H1 (cell line): ENCODE data around the gene APEH. TPM values are rescaled to one million over a fixed set of nuclear protein-coding genes. Genes with fewer than 3 reads are reported as not detected.

Source experiments
- CTCF ChIA-PET: fragments of 300-600 bp; sonication (Branson Sonifier 250); formaldehyde crosslinking; loops from one replicate; lab custom pipeline; 2021; ENCODE audit not compliant: partially characterized antibody; lab: Charles Lee
- POLR2A ChIA-PET: fragments of 300-600 bp; sonication (Branson Sonifier 250); formaldehyde crosslinking; loops from one replicate; lab custom pipeline; 2021; ENCODE audit warnings: inconsistent platforms; ENCODE audit not compliant: partially characterized antibody; lab: Charles Lee
- DNase-seq, 2 experiments: peaks; one replicate each; pipeline versions ENCODE4 v3.0.0 to v3.0.0-alpha.2; 2010 to 2022; ENCODE audit warnings: low spot score in 2 of 2, low read depth in 1 of 2, mixed read lengths in 1 of 2
- FAIRE-seq: peaks from 2 replicates; lab custom pipeline; 2011; peaks lifted over from hg19 to GRCh38; lab: Jason Lieb, UNC
- H2AFZ ChIP-seq: 2 replicates; pipeline ENCODE4 v1.8.1; 2012; ENCODE audit warnings: low read length, inconsistent platforms
- H2AK5ac ChIP-seq: 2 replicates; pipeline ENCODE4 v1.6.1; 2013; ENCODE audit warnings: low read depth, low read length
- H2BK120ac ChIP-seq: replicated peaks from 2 replicates; pipeline ENCODE3; 2013; ENCODE audit warnings: low read depth, low read length, inconsistent platforms
- H2BK12ac ChIP-seq: 2 replicates; pipeline ENCODE4 v1.6.1; 2013; ENCODE audit warnings: low read depth, low read length
- H2BK15ac ChIP-seq: 2 replicates; pipeline ENCODE4 v1.6.1; 2013; ENCODE audit warnings: low read length
- H2BK20ac ChIP-seq: 2 replicates; pipeline ENCODE4 v1.6.1; 2013; ENCODE audit warnings: low read length
- H2BK5ac ChIP-seq: 2 replicates; pipeline ENCODE4 v1.6.1; 2013; ENCODE audit warnings: low read depth, low read length
- H3K14ac ChIP-seq: 2 replicates; pipeline ENCODE4 v1.6.1; 2013; ENCODE audit warnings: inconsistent platforms; ENCODE audit not compliant: insufficient read length
- H3K18ac ChIP-seq: 2 replicates; pipeline ENCODE4 v1.6.1; 2013; ENCODE audit warnings: low read length; ENCODE audit errors: extremely low read depth
- H3K23ac ChIP-seq: 2 replicates; pipeline ENCODE4 v1.6.1; 2013; ENCODE audit warnings: inconsistent platforms; ENCODE audit not compliant: insufficient read length
- H3K23me2 ChIP-seq: 2 replicates; pipeline ENCODE4 v1.6.1; 2013; ENCODE audit warnings: low read depth, low read length
- H3K27ac ChIP-seq: 2 replicates; pipeline ENCODE4 v1.6.1; 2011; ENCODE audit warnings: low read depth, low read length, inconsistent platforms
- H3K27me3 ChIP-seq, 4 experiments: replicated peaks in 1 of 4; 1 replicate in 1 of 4; 2 replicates in 3 of 4; pipeline versions ENCODE4 v1.6.1 to v1.8.1; 2011 to 2013; ENCODE audit warnings: low read length in 3 of 4, mild to moderate bottlenecking in 3 of 4, inconsistent platforms in 2 of 4, mixed read lengths in 2 of 4, moderate library complexity in 1 of 4; ENCODE audit not compliant: control insufficient read depth in 3 of 4, insufficient read depth in 3 of 4; ENCODE audit errors: extremely low read depth in 1 of 4
- H3K36me3 ChIP-seq, 4 experiments: 2 replicates each; pipeline versions ENCODE4 v1.6.1 to v1.8.1; 2011 to 2013; ENCODE audit warnings: mild to moderate bottlenecking in 4 of 4, low read length in 3 of 4, moderate library complexity in 2 of 4, control low read depth in 1 of 4, inconsistent platforms in 1 of 4; ENCODE audit not compliant: insufficient read depth in 4 of 4, control insufficient read depth in 2 of 4
- H3K4ac ChIP-seq: replicated peaks from 2 replicates; pipeline ENCODE3; 2013; ENCODE audit warnings: low read length, low read depth, mixed read lengths, inconsistent platforms; ENCODE audit not compliant: insufficient read length
- H3K4me1 ChIP-seq, 4 experiments: replicated peaks in 1 of 4; 1 replicate in 1 of 4; 2 replicates in 3 of 4; pipeline versions ENCODE4 v1.6.1 to v1.8.1; 2011 to 2013; ENCODE audit warnings: low read length in 3 of 4, inconsistent platforms in 2 of 4, mixed read lengths in 1 of 4; ENCODE audit not compliant: insufficient read depth in 4 of 4, control insufficient read depth in 3 of 4
- H3K4me2 ChIP-seq, 2 experiments: 2 replicates each; pipeline versions ENCODE4 v1.6.1 to v1.8.1; 2011 to 2013; ENCODE audit warnings: low read depth in 2 of 2, low read length in 2 of 2, control low read depth in 1 of 2, inconsistent platforms in 1 of 2, mild to moderate bottlenecking in 1 of 2; ENCODE audit not compliant: insufficient read depth in 1 of 2
- H3K4me3 ChIP-seq, 4 experiments: fragments of 200-600, 300-600 bp in 1 of 4; sonication (generic), shearing (Covaris generic), sonication (Bioruptor Twin) in 1 of 4; 2 replicates each; pipeline versions ENCODE4 v1.5.1 to v1.8.1; 2011 to 2016; ENCODE audit warnings: low read length in 4 of 4, low read depth in 3 of 4, control low read depth in 2 of 4, inconsistent platforms in 2 of 4, mild to moderate bottlenecking in 2 of 4, mixed read lengths in 1 of 4, moderate library complexity in 1 of 4; ENCODE audit not compliant: insufficient read depth in 2 of 4; ENCODE audit errors: extremely low read depth in 1 of 4
- H3K56ac ChIP-seq: replicated peaks from 2 replicates; pipeline ENCODE3; 2013; ENCODE audit warnings: low read depth, mild to moderate bottlenecking, mixed read lengths, low read length, inconsistent platforms; ENCODE audit not compliant: insufficient read length
- H3K79me1 ChIP-seq: 2 replicates; pipeline ENCODE4 v1.6.1; 2013; ENCODE audit warnings: low read depth, low read length, control low read depth
- H3K79me2 ChIP-seq, 2 experiments: 2 replicates each; pipeline versions ENCODE4 v1.6.1 to v1.8.1; 2012 to 2013; ENCODE audit warnings: low read length in 2 of 2, mild to moderate bottlenecking in 2 of 2, inconsistent platforms in 1 of 2; ENCODE audit not compliant: insufficient read depth in 2 of 2, control insufficient read depth in 1 of 2
- H3K9ac ChIP-seq, 4 experiments: replicated peaks in 1 of 4; 1 replicate in 1 of 4; 2 replicates in 3 of 4; pipeline versions ENCODE4 v1.6.1 to v1.8.1; 2011 to 2013; ENCODE audit warnings: low read depth in 3 of 4, low read length in 3 of 4, control low read depth in 2 of 4, mild to moderate bottlenecking in 2 of 4, moderate library complexity in 2 of 4, inconsistent platforms in 1 of 4; ENCODE audit errors: extremely low read depth in 1 of 4
- H3K9me3 ChIP-seq, 2 experiments: 2 replicates each; pipeline versions ENCODE4 v1.6.1 to v1.8.1; 2012 to 2013; ENCODE audit warnings: mild to moderate bottlenecking in 2 of 2, moderate library complexity in 2 of 2, control low read depth in 1 of 2, inconsistent platforms in 1 of 2, low read depth in 1 of 2, low read length in 1 of 2, mixed read lengths in 1 of 2; ENCODE audit not compliant: insufficient read depth in 2 of 2
- H4K20me1 ChIP-seq, 2 experiments: replicated peaks in 1 of 2; 2 replicates each; pipeline versions ENCODE3 to v1.8.1; 2011 to 2013; ENCODE audit warnings: inconsistent platforms in 2 of 2, low read length in 2 of 2, mild to moderate bottlenecking in 1 of 2; ENCODE audit not compliant: insufficient read depth in 2 of 2, control insufficient read depth in 1 of 2
- H4K5ac ChIP-seq: 2 replicates; pipeline ENCODE4 v1.6.1; 2013; ENCODE audit warnings: low read length, low read depth, mixed read lengths, inconsistent platforms; ENCODE audit not compliant: insufficient read length
- H4K8ac ChIP-seq: 2 replicates; pipeline ENCODE4 v1.8.0; 2013; ENCODE audit warnings: mild to moderate bottlenecking, moderate library complexity, low read length, inconsistent platforms; ENCODE audit not compliant: insufficient read depth; ENCODE audit errors: extremely low read depth
- H4K91ac ChIP-seq: replicated peaks from 2 replicates; pipeline ENCODE3; 2013; ENCODE audit warnings: low read length, mixed read lengths, inconsistent platforms; ENCODE audit not compliant: insufficient read length
- CHD1 ChIP-seq: IDR thresholded peaks from 2 replicates; pipeline ENCODE4 v1.6.1; 2012; ENCODE audit warnings: low read depth, low read length, improper control_type of control experiment
- EP300 ChIP-seq, 2 experiments: IDR thresholded peaks; 1 replicate in 1 of 2; 2 replicates in 1 of 2; pipeline ENCODE4 v1.6.1; 2011 to 2012; ENCODE audit warnings: low read depth in 2 of 2, low read length in 2 of 2, mild to moderate bottlenecking in 2 of 2, borderline replicate concordance in 1 of 2, inconsistent platforms in 1 of 2, moderate library complexity in 1 of 2
- FOSL1 ChIP-seq: IDR thresholded peaks from 2 replicates; pipeline ENCODE4 v1.6.1; 2011; ENCODE audit warnings: mild to moderate bottlenecking, low read depth, low read length, moderate library complexity; ENCODE audit not compliant: insufficient read depth
- GABPA ChIP-seq: IDR thresholded peaks from 2 replicates; pipeline ENCODE4 v1.6.1; 2011; ENCODE audit warnings: mild to moderate bottlenecking, low read length, moderate library complexity, borderline replicate concordance; ENCODE audit not compliant: insufficient read depth
- NANOG ChIP-seq: IDR thresholded peaks from 2 replicates; pipeline ENCODE4 v1.6.1; 2011; ENCODE audit warnings: low read length, low read depth, mild to moderate bottlenecking, inconsistent platforms; ENCODE audit not compliant: insufficient read depth, poor library complexity, severe bottlenecking
- RBBP5 ChIP-seq: IDR thresholded peaks from 2 replicates; pipeline ENCODE4 v1.7.1; 2012; ENCODE audit warnings: low read depth, mild to moderate bottlenecking, inconsistent platforms, low read length, moderate library complexity, borderline replicate concordance
- RNF2 ChIP-seq: fragments of 200-900, 300-1000 bp; sonication (generic); IDR thresholded peaks from 2 replicates; pipeline ENCODE4 v1.7.1; 2016; ENCODE audit warnings: borderline replicate concordance, low read depth, mild to moderate bottlenecking, antibody characterized with exemption, low read length; ENCODE audit not compliant: poor library complexity, severe bottlenecking; ENCODE audit errors: missing control alignments
- WGBS, 2 experiments: shearing (Covaris generic) in 1 of 2; methylation state at CpG; one replicate each; pipeline versions ENCODE4 v1.1.6 to v1.1.7; 2013 to 2015; ENCODE audit warnings: low lambda C conversion rate in 2 of 2, mixed read lengths in 2 of 2, inconsistent platforms in 1 of 2, low coverage in 1 of 2, missing lambda C conversion rate in 1 of 2; ENCODE audit not compliant: insufficient replicate concordance in 2 of 2, insufficient coverage in 1 of 2, insufficient read length in 1 of 2; ENCODE audit errors: extremely low coverage in 1 of 2, missing lambda C conversion rate in 1 of 2; 5-methylcytosine and 5-hydroxymethylcytosine counted together
- polyA plus RNA-seq, 7 experiments: library from polyadenylated mRNA; depleted of rRNA in 3 of 7; stranded (reverse) in 5 of 7; unstranded in 2 of 7; fragments of >200 nt in 5 of 7; fragments of 200-250 nt in 2 of 7; gene quantifications; 1 replicate in 5 of 7; 2 replicates in 1 of 7; 4 replicates in 1 of 7; pipeline versions ENCODE4 v1.2.1 to v1.2.3, GENCODE V29; 2011 to 2013; ENCODE audit warnings: missing spikeins in 2 of 7, mixed read lengths in 2 of 7
- total RNA-seq: library from RNA; stranded (reverse); fragmentation: NEBNext Ultra II Directional; extraction: Animal tissue kit (Norgen Biotek cat#: 25700); gene quantifications from 2 replicates; pipeline ENCODE4 v1.2.1, GENCODE V29; 2021
- TF ChIP-seq, protein P1 (sequence below): IDR thresholded peaks from 2 replicates; pipeline ENCODE4 v1.6.1; 2012; ENCODE audit warnings: low read length, inconsistent platforms

The APEH gene
- total and polyA plus RNA-seq, 2 of the 8 experiments (the other 6 are each of a cell fraction or from before 2014, with no cell fraction given) = 222 to 260 TPM

DNA sequence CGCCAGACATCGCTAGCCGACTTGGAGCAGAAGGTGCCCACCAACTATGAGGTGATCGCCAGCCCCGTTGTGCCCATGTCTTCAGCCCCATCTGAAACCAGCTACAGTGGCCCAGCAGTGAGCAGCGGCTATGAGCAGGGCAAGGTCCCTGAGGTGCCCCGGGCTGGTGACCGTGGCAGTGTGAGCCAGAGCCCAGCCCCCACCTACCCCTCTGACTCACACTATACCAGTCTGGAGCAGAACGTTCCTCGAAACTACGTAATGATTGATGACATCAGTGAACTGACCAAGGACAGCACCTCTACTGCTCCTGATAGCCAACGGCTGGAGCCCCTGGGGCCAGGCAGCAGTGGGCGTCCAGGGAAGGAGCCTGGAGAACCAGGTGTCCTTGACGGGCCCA lies 12.9 kb upstream of the APEH start:
- Histone ChIP-seq H3K56ac (no peak overlapping the region), H2BK120ac (no peak overlapping the region), H4K5ac (no peak overlapping the region), H2BK20ac (no peak overlapping the region), H3K9ac (no peak overlapping the region), H3K4me1 (peaks cover 0 to 6% (median 0%) of the 10 kb centered on the region in 4 experiments; a peak in 1 of 7 replicates), H4K8ac (no peak overlapping the region), H2AK5ac (no peak overlapping the region), H3K36me3 (no peaks in the 10 kb centered on the region), H3K27me3 (no peaks in the 10 kb centered on the region), H3K14ac (no peak overlapping the region), H3K4me2 (no peak overlapping the region), H3K79me2 (no peaks in the 10 kb centered on the region), H3K79me1 (no peaks in the 10 kb centered on the region; the same call in 1 of the 2 replicates), H3K27ac (no peak overlapping the region), H3K23ac (no peak overlapping the region), H3K23me2 (no peaks in the 10 kb centered on the region), H3K18ac (no peak overlapping the region), H3K4me3 (no peak overlapping the region), H3K4ac (no peak overlapping the region), H4K20me1 (no peaks in the 10 kb centered on the region), H4K91ac (no peak overlapping the region), H2BK12ac (no peak overlapping the region), H2AFZ (no peak overlapping the region), H2BK5ac (0 out of 2 replicates have a peak overlapping the region, but pooled peaks have one; percentile 13), H2BK15ac (no peak overlapping the region), H3K9me3 (no peaks in the 10 kb centered on the region)
- POLR2A ChIA-PET = interaction anchor here (1.3 kb wide), 1 partner anchor 121 kb away, joined by 5 read pairs; no protein-coding TSS in a partner anchor
- DNase-seq (no peak), FAIRE-seq (no peak)
- TF ChIP-seq EP300 (IDR thresholded peaks at IDR 0.05; ENCODE audit: borderline replicate concordance in 1 of 2, low read depth in 2 of 2, low read length in 2 of 2) = no peak
- TF ChIP-seq CHD1 = no peak
- no peak for TF ChIP-seq GABPA
- no peak for TF ChIP-seq NANOG
- TF ChIP-seq RBBP5 = no peak
- TF ChIP-seq RNF2 = no peak
- TF ChIP-seq FOSL1 = no peak
- TF ChIP-seq, protein P1, sequence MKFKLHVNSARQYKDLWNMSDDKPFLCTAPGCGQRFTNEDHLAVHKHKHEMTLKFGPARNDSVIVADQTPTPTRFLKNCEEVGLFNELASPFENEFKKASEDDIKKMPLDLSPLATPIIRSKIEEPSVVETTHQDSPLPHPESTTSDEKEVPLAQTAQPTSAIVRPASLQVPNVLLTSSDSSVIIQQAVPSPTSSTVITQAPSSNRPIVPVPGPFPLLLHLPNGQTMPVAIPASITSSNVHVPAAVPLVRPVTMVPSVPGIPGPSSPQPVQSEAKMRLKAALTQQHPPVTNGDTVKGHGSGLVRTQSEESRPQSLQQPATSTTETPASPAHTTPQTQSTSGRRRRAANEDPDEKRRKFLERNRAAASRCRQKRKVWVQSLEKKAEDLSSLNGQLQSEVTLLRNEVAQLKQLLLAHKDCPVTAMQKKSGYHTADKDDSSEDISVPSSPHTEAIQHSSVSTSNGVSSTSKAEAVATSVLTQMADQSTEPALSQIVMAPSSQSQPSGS = no peak
- CTCF ChIA-PET = interaction anchor here (0.8 to 3.9 kb wide), 5 partner anchors 10 to 121 kb away, joined by 3 to 20 read pairs (median 7); no protein-coding TSS in a partner anchor
- WGBS, 2 experiments = 96% methylated on average over 14 of the region's 14 CpGs; no CpG with 5 or more reads in 1 of the 2 experiments
